HCT116 (cell line): ENCODE results near the gene ARHGAP23. TPM values are rescaled to one million over a fixed set of nuclear protein-coding genes. Genes with fewer than 3 reads are reported as not detected.

ENCODE experiments used
- ATAC-seq: fragments of 200-7000 bp; cut with Tn5 transposase; 2 replicates; pipeline ENCODE4 v1.9.1; 2020; ENCODE audit warnings: mild to moderate bottlenecking, moderate library complexity
- BruUV-seq: library from RNA; stranded (reverse); fragments of 400-500 nt; replicated peaks from 2 replicates; lab custom pipeline; 2021; lab: Mats Ljungman, UMichigan
- CTCF ChIA-PET: fragments of 300-600 bp; sonication (Branson Sonifier 250); formaldehyde crosslinking; loops from one replicate; lab custom pipeline; 2021; ENCODE audit warnings: antibody characterized with exemption; lab: Charles Lee
- POLR2A ChIA-PET: fragments of 300-600, 350-600 bp; sonication (Branson Sonifier 250); formaldehyde crosslinking; loops from one replicate; lab custom pipeline; 2021; ENCODE audit warnings: antibody characterized with exemption; lab: Charles Lee
- RAD21 ChIA-PET, 2 experiments: fragments of 300-600 bp; sonication (Branson Sonifier 250); formaldehyde crosslinking; loops; one replicate each; lab custom pipeline; 2023; ENCODE audit warnings: low total read pairs in 2 of 2; ENCODE audit not compliant: uncharacterized antibody in 2 of 2, unreplicated experiment in 2 of 2, low non-redundant PET in 1 of 2; lab: Charles Lee
- DNase-seq: peaks from one replicate; pipeline ENCODE4 v3.0.0-alpha.2; 2010; ENCODE audit warnings: low read depth, low spot score
- H2AFZ ChIP-seq: fragments of 200-600 bp; shearing (Covaris generic), sonication (generic); 2 replicates; pipeline ENCODE4 v1.6.1; 2017; ENCODE audit warnings: low read depth, mixed run types, mixed read lengths, antibody characterized with exemption, low read length; ENCODE audit not compliant: poor library complexity, severe bottlenecking
- H3K27ac ChIP-seq: 2 replicates; pipeline ENCODE4 v1.5.1; 2012; ENCODE audit warnings: low read depth, low read length
- H3K27me3 ChIP-seq: fragments of 200-600 bp; sonication (generic); 2 replicates; pipeline ENCODE4 v1.6.1; 2016; ENCODE audit warnings: mixed run types, low read length, mixed read lengths; ENCODE audit not compliant: insufficient read depth
- H3K36me3 ChIP-seq, 2 experiments: fragments of 200-500 bp in 1 of 2; fragments of 200-600 bp in 1 of 2; sonication (Bioruptor generic) in 1 of 2; sonication (generic) in 1 of 2; 2 replicates each; pipeline versions ENCODE4 v1.5.1 to v1.6.1; 2014 to 2016; ENCODE audit warnings: low read length in 2 of 2, inconsistent platforms in 1 of 2, mixed read lengths in 1 of 2, mixed run types in 1 of 2; ENCODE audit not compliant: insufficient read depth in 2 of 2, control insufficient read depth in 1 of 2
- H3K4me1 ChIP-seq, 2 experiments: fragments of 200-600 bp in 1 of 2; sonication (generic) in 1 of 2; 2 replicates each; pipeline versions ENCODE4 v1.5.1 to v1.6.1; 2012 to 2017; ENCODE audit warnings: low read length in 2 of 2, inconsistent platforms in 1 of 2, mild to moderate bottlenecking in 1 of 2, mixed read lengths in 1 of 2, mixed run types in 1 of 2, moderate library complexity in 1 of 2; ENCODE audit not compliant: insufficient read depth in 2 of 2, control insufficient read depth in 1 of 2
- H3K4me2 ChIP-seq: fragments of 200-600 bp; sonication (generic); 2 replicates; pipeline ENCODE4 v1.6.1; 2017; ENCODE audit warnings: mixed run types, low read length, mixed read lengths
- H3K4me3 ChIP-seq, 2 experiments: fragments of 200-600 bp in 1 of 2; sonication (generic) in 1 of 2; replicated peaks in 1 of 2; 2 replicates each; pipeline ENCODE4 v1.5.1; 2011 to 2016; ENCODE audit warnings: low read length in 2 of 2, control low read depth in 1 of 2, low read depth in 1 of 2, mild to moderate bottlenecking in 1 of 2, mixed read lengths in 1 of 2, mixed run types in 1 of 2
- H3K79me2 ChIP-seq: fragments of 200-600 bp; sonication (generic); 2 replicates; pipeline ENCODE4 v1.6.1; 2017; ENCODE audit warnings: mild to moderate bottlenecking, mixed run types, low read length, moderate library complexity, mixed read lengths; ENCODE audit not compliant: insufficient read depth
- H3K9ac ChIP-seq: fragments of 200-600 bp; sonication (generic); 2 replicates; pipeline ENCODE4 v1.6.1; 2016; ENCODE audit warnings: low read length, mixed read lengths
- H3K9me2 ChIP-seq: fragments of 200-600 bp; sonication (generic), shearing (Covaris generic); 2 replicates; pipeline ENCODE4 v1.6.1; 2017; ENCODE audit warnings: mixed run types, mild to moderate bottlenecking, moderate library complexity; ENCODE audit not compliant: insufficient read depth
- H3K9me3 ChIP-seq, 2 experiments: fragments of 200-500 bp in 1 of 2; fragments of 200-600 bp in 1 of 2; sonication (Bioruptor generic) in 1 of 2; sonication (generic) in 1 of 2; 2 replicates each; pipeline ENCODE4 v1.6.1; 2014 to 2017; ENCODE audit warnings: low read length in 2 of 2, mixed read lengths in 2 of 2, inconsistent platforms in 1 of 2, low read depth in 1 of 2, mild to moderate bottlenecking in 1 of 2, mixed run types in 1 of 2, moderate library complexity in 1 of 2; ENCODE audit not compliant: control insufficient read depth in 1 of 2, insufficient read depth in 1 of 2
- H4K20me1 ChIP-seq: fragments of 200-600 bp; sonication (generic), shearing (Covaris generic); 2 replicates; pipeline ENCODE4 v1.6.1; 2017; ENCODE audit warnings: mixed run types, mild to moderate bottlenecking, moderate library complexity; ENCODE audit not compliant: insufficient read depth
- CEBPB ChIP-seq: IDR thresholded peaks from 2 replicates; pipeline ENCODE4 v1.6.1; 2012; ENCODE audit warnings: low read depth
- EGR1 ChIP-seq: IDR thresholded peaks from 2 replicates; pipeline ENCODE4 v1.6.1; 2012; ENCODE audit warnings: low read depth
- ELF1 ChIP-seq: IDR thresholded peaks from 2 replicates; pipeline ENCODE4 v1.6.1; 2012; ENCODE audit warnings: low read depth, borderline replicate concordance
- EZH2 ChIP-seq: fragments of 200-600 bp; sonication (generic); IDR thresholded peaks from 2 replicates; pipeline ENCODE4 v1.6.1; 2017; ENCODE audit warnings: antibody characterized with exemption, mixed run types
- EZH2phosphoT487 ChIP-seq: fragments of 200-600 bp; IDR thresholded peaks from 2 replicates; pipeline ENCODE4 v1.6.1; 2018; ENCODE audit warnings: antibody characterized with exemption, borderline replicate concordance
- FOSL1 ChIP-seq: IDR thresholded peaks from 2 replicates; pipeline ENCODE4 v1.6.1; 2012; ENCODE audit warnings: low read depth
- MAX ChIP-seq: IDR thresholded peaks from 2 replicates; pipeline ENCODE4 v1.6.1; 2012
- POLR2A ChIP-seq: IDR thresholded peaks from 2 replicates; pipeline ENCODE4 v1.7.0; 2011; ENCODE audit warnings: borderline replicate concordance; ENCODE audit not compliant: insufficient read depth, insufficient read length; ENCODE audit errors: extremely low read depth
- POLR2AphosphoS5 ChIP-seq: IDR thresholded peaks from 2 replicates; pipeline ENCODE4 v1.6.1; 2011; ENCODE audit warnings: mild to moderate bottlenecking, low read depth, low read length, moderate library complexity
- REST ChIP-seq: IDR thresholded peaks from 2 replicates; pipeline ENCODE4 v1.6.1; 2012; ENCODE audit warnings: low read depth
- SIN3A ChIP-seq: IDR thresholded peaks from 2 replicates; pipeline ENCODE4 v1.6.1; 2012; ENCODE audit warnings: low read depth
- SP1 ChIP-seq: IDR thresholded peaks from 2 replicates; pipeline ENCODE4 v1.6.1; 2012; ENCODE audit warnings: low read depth
- SRF ChIP-seq: IDR thresholded peaks from 2 replicates; pipeline ENCODE4 v1.6.1; 2012; ENCODE audit warnings: low read depth
- TCF7L2 ChIP-seq: IDR thresholded peaks from 2 replicates; pipeline ENCODE4 v1.7.0; 2011; ENCODE audit warnings: borderline replicate concordance, inconsistent platforms; ENCODE audit not compliant: insufficient read depth, insufficient read length; ENCODE audit errors: extremely low read depth
- ZBTB33 ChIP-seq: IDR thresholded peaks from 2 replicates; pipeline ENCODE4 v1.6.1; 2011; ENCODE audit warnings: mild to moderate bottlenecking, low read length, moderate library complexity; ENCODE audit not compliant: insufficient replicate concordance; ENCODE audit errors: extremely low read depth
- ZFX ChIP-seq: fragments of 450-650 bp; IDR thresholded peaks from 2 replicates; pipeline ENCODE4 v1.6.1; 2017
- ZNF274 ChIP-seq: fragments of 200-500 bp; sonication (Bioruptor generic); IDR thresholded peaks from 2 replicates; pipeline ENCODE4 v1.6.1; 2014; ENCODE audit warnings: mild to moderate bottlenecking, low read depth, low read length, inconsistent platforms
- intact Hi-C: fragments of 100-400 bp; cut with micrococcal nuclease; formaldehyde crosslinking; loops from 2 replicates; pipeline ENCODE4 v1.10.0; 2022
- total RNA-seq: library from RNA; stranded (reverse); gene quantifications from one replicate; pipeline ENCODE4 v1.2.1, GENCODE V29; 2021; ENCODE audit not compliant: unreplicated experiment
- TF ChIP-seq, protein P1 (sequence below): IDR thresholded peaks from 2 replicates; pipeline ENCODE4 v1.6.1; 2012

Gene ARHGAP23
- total RNA-seq, 1 experiment from 2014 or later = 41.0 TPM

- H4K20me1 ChIP-seq = no peaks in the 10 kb centered on the region
- H3K9me2 ChIP-seq = no peaks in the 10 kb centered on the region
- H3K4me2 ChIP-seq = peak overlapping the region; percentile 91
- DNase-seq = no peak
- peak overlapping the region; percentile 20 for H3K27ac ChIP-seq
- H3K4me3 ChIP-seq = peak overlapping the region; percentile 5 to 17
- no peak overlapping the region for H2AFZ ChIP-seq
- intact Hi-C loops = no loop called here
- TF ChIP-seq FOSL1 = no peak
- TF ChIP-seq POLR2A = no peak
- no peak for TF ChIP-seq REST
- no peak for TF ChIP-seq SP1
- no peak for TF ChIP-seq ZFX
- TF ChIP-seq TCF7L2 = no peak
- no peak for TF ChIP-seq SRF
- TF ChIP-seq POLR2AphosphoS5 = no peak
- TF ChIP-seq ELF1 = no peak
- TF ChIP-seq SIN3A = no peak
- no peak for TF ChIP-seq EGR1
- TF ChIP-seq CEBPB = no peak
- no peak; the same call in 1 of the 2 replicates for TF ChIP-seq MAX
- no peak for TF ChIP-seq ZNF274
- no peak for TF ChIP-seq EZH2phosphoT487
- TF ChIP-seq ZBTB33 = no peak
- no peak for TF ChIP-seq EZH2
- TF ChIP-seq, protein P1, sequence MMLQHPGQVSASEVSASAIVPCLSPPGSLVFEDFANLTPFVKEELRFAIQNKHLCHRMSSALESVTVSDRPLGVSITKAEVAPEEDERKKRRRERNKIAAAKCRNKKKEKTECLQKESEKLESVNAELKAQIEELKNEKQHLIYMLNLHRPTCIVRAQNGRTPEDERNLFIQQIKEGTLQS = no peak
- no peaks in the 10 kb centered on the region for H3K36me3 ChIP-seq
- ChIA-PET CTCF (interaction anchor here (0.7 to 1.4 kb wide), 2 partner anchors 27 to 212 kb away, joined by 3 to 5 read pairs; no protein-coding TSS in a partner anchor), RAD21 (no interaction called here), POLR2A (no interaction called here)
- peaks cover 7% of the 10 kb centered on the region; the same call in 1 of the 2 replicates for H3K79me2 ChIP-seq
- peak; percentile 21; the same call in 1 of the 2 replicates for ATAC-seq
- H3K27me3 ChIP-seq = no peaks in the 10 kb centered on the region
- H3K9ac ChIP-seq = peak overlapping the region; percentile 46
- BruUV-seq = no TSS peak
- H3K4me1 ChIP-seq = peaks cover 68 to 83% of the 10 kb centered on the region in 2 experiments
- H3K9me3 ChIP-seq = no peaks in the 10 kb centered on the region
Observed at GRCh38 chr17:38451030-38451839, 23.0 kb downstream of the ARHGAP23 start.
